Uterus (tissue), 2 donors: ENCODE measurements around the gene IRF5.

ENCODE experiments used
- POLR2A ChIP-seq, 2 donors: fragments of 450-650 bp; IDR thresholded peaks; one replicate each; pipeline ENCODE4 v1.6.1; 2016; ENCODE audit warnings: antibody characterized with exemption in 2 of 2, mild to moderate bottlenecking in 1 of 2, moderate library complexity in 1 of 2
- TF ChIP-seq, protein P1 (sequence below), 4 experiments: fragments of 200-600 bp in 2 of 4; fragments of 450-650 bp in 2 of 4; sonication (generic) in 2 of 4; IDR thresholded peaks; one replicate each; pipeline ENCODE4 v1.5.1; 2016 to 2019; ENCODE audit warnings: antibody characterized with exemption in 4 of 4, mild to moderate bottlenecking in 2 of 4, moderate library complexity in 1 of 4

DNA sequence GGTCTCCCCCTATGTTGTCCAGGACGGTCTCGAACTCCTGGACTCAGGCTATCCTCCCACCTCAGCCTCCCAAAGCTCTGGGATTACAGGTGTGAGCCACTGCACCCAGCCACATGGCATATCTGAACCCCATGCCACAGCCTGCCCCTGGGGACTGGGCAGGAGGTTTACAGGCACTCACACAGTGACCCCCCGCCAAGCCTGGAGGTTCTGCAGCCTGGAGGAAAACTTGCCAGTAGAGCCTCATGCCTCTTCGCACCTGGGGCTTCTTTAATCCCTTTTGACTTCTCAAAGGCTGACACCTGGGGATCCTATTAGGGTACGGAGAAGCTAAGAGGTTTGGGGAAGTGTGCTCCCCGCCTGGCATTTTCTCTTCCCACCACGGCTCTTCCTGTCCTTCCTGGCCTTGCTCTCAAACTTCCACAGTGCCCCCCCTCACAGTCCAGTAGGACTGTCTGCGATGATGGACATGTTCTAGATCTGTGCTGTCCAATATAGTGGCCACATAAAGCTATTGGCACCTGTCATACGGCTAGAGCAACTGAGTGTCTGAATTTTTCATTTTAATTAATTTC, 15.8 kb upstream of the IRF5 start:
- TF ChIP-seq, protein P1, sequence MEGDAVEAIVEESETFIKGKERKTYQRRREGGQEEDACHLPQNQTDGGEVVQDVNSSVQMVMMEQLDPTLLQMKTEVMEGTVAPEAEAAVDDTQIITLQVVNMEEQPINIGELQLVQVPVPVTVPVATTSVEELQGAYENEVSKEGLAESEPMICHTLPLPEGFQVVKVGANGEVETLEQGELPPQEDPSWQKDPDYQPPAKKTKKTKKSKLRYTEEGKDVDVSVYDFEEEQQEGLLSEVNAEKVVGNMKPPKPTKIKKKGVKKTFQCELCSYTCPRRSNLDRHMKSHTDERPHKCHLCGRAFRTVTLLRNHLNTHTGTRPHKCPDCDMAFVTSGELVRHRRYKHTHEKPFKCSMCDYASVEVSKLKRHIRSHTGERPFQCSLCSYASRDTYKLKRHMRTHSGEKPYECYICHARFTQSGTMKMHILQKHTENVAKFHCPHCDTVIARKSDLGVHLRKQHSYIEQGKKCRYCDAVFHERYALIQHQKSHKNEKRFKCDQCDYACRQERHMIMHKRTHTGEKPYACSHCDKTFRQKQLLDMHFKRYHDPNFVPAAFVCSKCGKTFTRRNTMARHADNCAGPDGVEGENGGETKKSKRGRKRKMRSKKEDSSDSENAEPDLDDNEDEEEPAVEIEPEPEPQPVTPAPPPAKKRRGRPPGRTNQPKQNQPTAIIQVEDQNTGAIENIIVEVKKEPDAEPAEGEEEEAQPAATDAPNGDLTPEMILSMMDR (IDR thresholded peaks at IDR 0.05): no peak
- no peak for TF ChIP-seq POLR2A (IDR thresholded peaks at IDR 0.05)
